ENCODE measurements around the gene POMGNT1. TPM values are rescaled to one million over a fixed set of nuclear protein-coding genes. Genes with fewer than 3 reads are reported as not detected.
"Not testable (repeated sequence)": the region's sequence is repeated elsewhere in the genome, so short reads cannot be mapped to it uniquely, and the experiment has no call there.

Gene POMGNT1
- total RNA-seq = 10 to 100 TPM; 56.4 to 61.4 TPM
- polyA plus RNA-seq = 34.2 TPM

DNA sequence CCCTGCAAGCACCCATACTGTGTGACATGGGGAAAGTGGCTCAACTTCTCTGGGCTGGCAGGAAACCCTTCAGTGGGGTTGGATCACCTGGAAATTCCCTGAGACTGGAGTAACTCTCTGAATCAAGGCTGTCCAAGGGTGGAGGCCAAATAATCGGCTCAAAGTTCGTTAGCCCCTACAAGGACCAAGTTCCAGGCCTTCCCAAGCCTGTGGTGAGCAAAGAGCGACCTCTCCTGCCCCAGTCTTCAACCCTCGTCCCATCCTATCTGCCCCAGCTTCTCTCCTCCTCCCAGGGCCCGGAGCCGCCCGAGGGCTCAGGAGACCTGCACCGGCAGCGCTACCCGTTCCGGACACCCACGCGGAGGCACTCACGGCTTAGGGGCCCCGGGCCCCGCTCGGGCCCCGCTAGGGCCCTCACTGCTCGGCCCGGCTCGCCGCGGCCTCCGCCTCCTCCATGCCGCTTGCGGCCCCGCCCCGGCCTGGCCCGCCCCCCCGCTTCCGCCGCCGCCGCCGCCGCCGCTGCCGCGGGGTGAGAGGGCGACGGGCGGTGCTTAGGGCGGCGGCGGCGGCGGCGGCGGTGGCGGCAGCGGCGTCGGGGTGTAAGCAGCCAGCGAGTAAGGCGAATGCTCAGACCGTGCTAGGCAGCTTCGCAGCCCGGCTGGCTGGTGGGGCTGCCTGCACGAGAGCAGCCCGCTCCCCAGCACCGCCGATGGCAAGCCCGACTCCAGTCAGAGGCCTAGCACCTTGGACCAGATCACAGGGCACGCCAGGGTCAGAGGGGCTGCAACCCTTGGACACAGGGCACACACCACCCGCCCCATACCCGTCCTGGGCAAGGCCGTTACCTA lies at the start of gene POMGNT1:
TSS of gene POMGNT1 (minus strand) at position 471 of the 848 bp plus-strand sequence. CDS start 613 bp downstream, outside the sequence.
- Mint-ChIP-seq H3K4me1 (peaks cover 25 to 37% (median 34%) of the 10 kb centered on the region in 3 donors), H3K36me3 (peaks cover 0 to 34% (median 5%) of the 10 kb centered on the region in 3 donors), H3K27me3 (peaks cover 0 to 2% of the 10 kb centered on the region in 2 donors), H3K27ac (peak within 1 kb of the TSS in 7 of 8 donors; percentile 54 to 94 (median 84)), H3K4me3 (peak within 1 kb of the TSS; percentile 82 to 92 (median 87)), H3K9me3 (no peaks in the 10 kb centered on the region)
- Histone ChIP-seq H3K27ac (ENCODE audit: low read depth, low read length) (peak within 1 kb of the TSS; percentile 86), H3K36me3 (ENCODE audit: insufficient read depth, low read length) (peaks cover 16% of the 10 kb centered on the region), H3K27me3 (ENCODE audit: insufficient read depth, low read length, poor library complexity, severe bottlenecking) (no peaks in the 10 kb centered on the region), H3K9me3 (ENCODE audit: low read length) (no peaks in the 10 kb centered on the region), H3K4me3 (ENCODE audit: low read length) (peak within 1 kb of the TSS; percentile 87), H3K4me1 (ENCODE audit: insufficient read depth, low read length) (peaks cover 33% of the 10 kb centered on the region)
- POLR2A ChIA-PET = interaction anchor here (1.7 kb wide), 1 partner anchor 49 kb away, joined by 5 read pairs; the partner anchor contains the start of gene RAD54L
- CTCF ChIA-PET = interaction anchor here (0.9 to 1.4 kb wide), 3 partner anchors 23 to 47 kb away, joined by 3 to 8 read pairs (median 3); no protein-coding TSS in a partner anchor
- peak; percentile 67 to 79 (median 72) for DNase-seq

GRCh38 chr1:46247436-46248121 lies 49.3 kb upstream of the POMGNT1 start, which contains the start of gene RAD54L:
Gene RAD54L, plus strand, starts transcription at chr1:46247763. Its CDS starts 643 bp downstream, at chr1:46248406.
- peaks cover 9% of the 10 kb centered on the region for H3K4me1 ChIP-seq (ENCODE audit: insufficient read depth, low read length)
- peak within 1 kb of the TSS; percentile 95 for H3K4me3 ChIP-seq (ENCODE audit: low read length)
- H3K36me3 ChIP-seq (ENCODE audit: insufficient read depth, low read length) = no peaks in the 10 kb centered on the region
- H3K4me1 Mint-ChIP-seq = peaks cover 13 to 20% (median 17%) of the 10 kb centered on the region in 3 donors
- peak within 1 kb of the TSS; percentile 87 to 97 (median 93) for H3K4me3 Mint-ChIP-seq
- H3K27ac ChIP-seq (ENCODE audit: low read depth, low read length) = peak within 1 kb of the TSS; percentile 74
- ChIA-PET POLR2A (interaction anchor here (0.9 to 1.6 kb wide), 4 partner anchors 49 to 944 kb away, joined by 3 to 8 read pairs (median 4); partner anchors contain the start of genes LRRC41, POMGNT1 and UQCRH), CTCF (interaction anchor here (0.6 to 4.4 kb wide), 6 partner anchors 24 to 184 kb away, joined by 3 to 31 read pairs (median 4); partner anchors contain the start of genes LRRC41, NSUN4 and UQCRH)
- no peaks in the 10 kb centered on the region for H3K27me3 ChIP-seq (ENCODE audit: insufficient read depth, low read length, poor library complexity, severe bottlenecking)
- no peaks in the 10 kb centered on the region for H3K9me3 ChIP-seq (ENCODE audit: low read length)
- H3K36me3 Mint-ChIP-seq = peaks cover 0 to 2% (median 0%) of the 10 kb centered on the region in 3 donors
- no peaks in the 10 kb centered on the region for H3K27me3 Mint-ChIP-seq
- DNase-seq = peak; percentile 93 to 98 (median 94)
- no peaks in the 10 kb centered on the region for H3K9me3 Mint-ChIP-seq
- peak within 1 kb of the TSS; percentile 74 to 93 (median 84) for H3K27ac Mint-ChIP-seq

DNA sequence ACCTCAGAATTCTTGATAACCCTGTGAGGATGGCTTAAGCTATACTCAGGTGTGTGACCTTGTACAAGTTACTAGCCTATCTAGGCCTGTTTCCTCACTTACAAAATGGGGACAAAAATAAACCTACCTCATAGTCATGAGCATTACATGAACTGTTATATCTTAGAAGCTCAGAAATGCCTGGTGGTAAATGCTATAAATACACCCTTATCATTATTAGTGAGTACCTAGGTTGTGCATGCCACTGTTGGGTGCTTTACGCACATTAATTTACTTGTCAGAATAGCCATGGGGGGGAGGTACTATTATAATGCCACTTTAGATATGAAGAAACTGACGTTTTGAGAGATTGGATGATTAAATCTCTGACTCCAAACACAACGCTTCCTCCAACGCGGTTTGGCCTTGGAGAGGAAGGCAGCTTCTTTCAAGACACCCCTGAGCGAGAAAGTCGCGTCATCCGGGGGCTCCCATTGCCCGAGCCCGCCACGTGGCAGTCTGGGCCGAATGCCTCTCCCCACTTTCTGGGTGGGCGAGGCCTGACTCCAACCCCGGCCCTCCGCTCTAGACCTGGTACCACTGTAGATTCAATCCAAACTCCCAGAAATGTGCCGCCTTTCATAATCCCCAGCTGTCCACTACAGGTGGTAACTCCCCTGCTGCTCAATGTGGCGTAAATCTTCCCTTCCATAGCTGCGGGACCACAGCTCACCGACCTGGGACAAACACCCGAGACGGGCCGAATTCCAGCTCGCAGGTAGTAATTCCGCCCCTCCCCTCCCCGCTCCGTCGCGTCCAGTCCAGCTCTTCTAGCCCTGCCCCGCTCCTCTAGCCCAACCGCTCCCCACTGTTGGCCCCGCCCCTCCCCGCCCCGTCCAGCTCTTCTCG lies 48.6 kb upstream of the POMGNT1 start:
- ChIA-PET CTCF (interaction anchor here (0.6 to 4.4 kb wide), 7 partner anchors 23 to 184 kb away, joined by 3 to 31 read pairs (median 3); partner anchors contain the start of genes LRRC41, NSUN4 and UQCRH), POLR2A (interaction anchor here (0.9 to 1.6 kb wide), 4 partner anchors 48 to 943 kb away, joined by 3 to 8 read pairs (median 4); partner anchors contain the start of genes LRRC41, POMGNT1 and UQCRH)
- peak in 3 of 5 donors; percentile 24 to 74 (median 48) for DNase-seq
- Mint-ChIP-seq H3K4me1 (peaks cover 13 to 20% (median 17%) of the 10 kb centered on the region in 3 donors), H3K36me3 (peaks cover 0 to 2% (median 0%) of the 10 kb centered on the region in 3 donors), H3K27ac (peak overlapping the region; percentile 37 to 93 (median 84)), H3K9me3 (no peaks in the 10 kb centered on the region), H3K27me3 (no peaks in the 10 kb centered on the region), H3K4me3 (peak overlapping the region; percentile 80 to 97 (median 93))
- Histone ChIP-seq H3K27ac (ENCODE audit: low read depth, low read length) (peak overlapping the region; percentile 74), H3K4me3 (ENCODE audit: low read length) (peak overlapping the region; percentile 95), H3K36me3 (ENCODE audit: insufficient read depth, low read length) (no peaks in the 10 kb centered on the region), H3K9me3 (ENCODE audit: low read length) (no peaks in the 10 kb centered on the region), H3K4me1 (ENCODE audit: insufficient read depth, low read length) (peaks cover 9% of the 10 kb centered on the region), H3K27me3 (ENCODE audit: insufficient read depth, low read length, poor library complexity, severe bottlenecking) (no peaks in the 10 kb centered on the region)

DNA sequence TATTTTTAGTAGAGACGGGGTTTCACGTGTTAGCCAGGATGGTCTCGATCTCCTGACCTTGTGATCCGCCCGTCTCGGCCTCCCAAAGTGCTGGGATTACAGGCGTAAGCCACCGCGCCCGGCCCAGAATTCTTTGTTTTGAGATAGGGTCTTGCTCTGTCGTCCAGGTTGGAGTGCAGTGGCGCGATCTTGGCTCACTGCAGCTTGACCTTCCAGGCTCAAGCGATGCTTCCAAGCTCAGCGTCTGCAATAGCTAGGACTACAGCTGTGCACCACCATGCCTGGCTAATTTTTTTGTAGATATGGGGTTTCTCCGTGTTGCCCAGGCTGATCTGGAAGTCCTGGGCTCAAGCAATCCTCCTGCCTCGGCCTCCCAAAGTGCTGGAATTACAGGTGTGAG lies 47.9 kb upstream of the POMGNT1 start:
- H3K9me3 ChIP-seq (ENCODE audit: low read length); H3K4me1 ChIP-seq (ENCODE audit: insufficient read depth, low read length); H3K9me3 Mint-ChIP-seq; H3K36me3 ChIP-seq (ENCODE audit: insufficient read depth, low read length); H3K27me3 Mint-ChIP-seq; DNase-seq; H3K27me3 ChIP-seq (ENCODE audit: insufficient read depth, low read length, poor library complexity, severe bottlenecking); H3K36me3 Mint-ChIP-seq: not testable (repeated sequence)
- POLR2A ChIA-PET = interaction anchor here (1.2 to 1.6 kb wide), 3 partner anchors 47 to 115 kb away, joined by 3 to 8 read pairs (median 5); partner anchors contain the start of genes LRRC41, POMGNT1 and UQCRH
- peak overlapping the region in 2 of 8 donors; percentile 37 to 73 for H3K27ac Mint-ChIP-seq
- Histone ChIP-seq H3K4me3 (ENCODE audit: low read length) (peak overlapping the region; percentile 95), H3K27ac (ENCODE audit: low read depth, low read length) (peak overlapping the region; percentile 74)
- CTCF ChIA-PET = interaction anchor here (0.9 to 4.4 kb wide), 6 partner anchors 23 to 183 kb away, joined by 3 to 31 read pairs (median 4); partner anchors contain the start of genes LRRC41, NSUN4 and UQCRH
- H3K4me3 Mint-ChIP-seq = peak overlapping the region in 4 of 7 donors; percentile 80 to 97 (median 94)
- H3K4me1 Mint-ChIP-seq = peaks cover 13 to 20% (median 17%) of the 10 kb centered on the region in 3 donors

GRCh38 chr1:46244656-46245371 lies 46.6 kb upstream of the POMGNT1 start:
- CTCF ChIA-PET = interaction anchor here (0.6 to 4.4 kb wide), 7 partner anchors 10 to 202 kb away, joined by 3 to 31 read pairs (median 4); partner anchors contain the start of genes LRRC41 and UQCRH
- Histone ChIP-seq H3K36me3 (ENCODE audit: insufficient read depth, low read length) (no peaks in the 10 kb centered on the region), H3K4me3 (ENCODE audit: low read length) (no peak overlapping the region), H3K27ac (ENCODE audit: low read depth, low read length) (no peak overlapping the region), H3K27me3 (ENCODE audit: insufficient read depth, low read length, poor library complexity, severe bottlenecking) (no peaks in the 10 kb centered on the region), H3K9me3 (ENCODE audit: low read length) (no peaks in the 10 kb centered on the region), H3K4me1 (ENCODE audit: insufficient read depth, low read length) (peaks cover 9% of the 10 kb centered on the region)
- DNase-seq = peak in 2 of 5 donors; percentile 13 to 15
- peaks cover 0 to 2% (median 0%) of the 10 kb centered on the region in 3 donors for H3K36me3 Mint-ChIP-seq
- no peak overlapping the region for H3K27ac Mint-ChIP-seq
- no peaks in the 10 kb centered on the region for H3K9me3 Mint-ChIP-seq
- H3K27me3 Mint-ChIP-seq = no peaks in the 10 kb centered on the region
- POLR2A ChIA-PET = interaction anchor here (0.9 kb wide), 1 partner anchor 103 kb away, joined by 3 read pairs; no protein-coding TSS in a partner anchor
- H3K4me1 Mint-ChIP-seq = peaks cover 13 to 20% (median 17%) of the 10 kb centered on the region in 3 donors
- peak overlapping the region in 2 of 7 donors; percentile 11 to 24 for H3K4me3 Mint-ChIP-seq

DNA sequence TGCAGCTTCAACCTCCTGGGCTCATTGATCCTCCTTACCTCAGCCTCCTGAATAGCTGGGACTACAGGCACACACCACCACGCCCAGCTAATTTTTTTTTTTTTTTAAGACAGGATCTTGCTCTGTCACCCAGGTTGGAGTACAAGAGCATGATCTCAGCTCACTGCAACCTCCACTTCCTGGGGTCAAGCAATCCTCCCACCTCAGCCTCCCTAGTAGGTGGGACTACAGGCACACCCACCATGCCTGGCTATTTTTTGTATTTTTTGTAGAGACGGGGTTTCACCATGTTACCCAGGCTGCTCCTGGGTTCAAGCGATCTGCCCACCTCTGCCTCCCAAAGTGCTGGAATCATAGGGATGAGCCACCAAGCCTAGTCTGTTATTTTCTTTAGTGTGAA lies 45.6 kb upstream of the POMGNT1 start:
- H3K27ac Mint-ChIP-seq; H3K4me3 Mint-ChIP-seq; H3K4me3 ChIP-seq (ENCODE audit: low read length); DNase-seq; H3K36me3 Mint-ChIP-seq; POLR2A ChIA-PET; H3K9me3 Mint-ChIP-seq; H3K27ac ChIP-seq (ENCODE audit: low read depth, low read length); H3K4me1 ChIP-seq (ENCODE audit: insufficient read depth, low read length); H3K36me3 ChIP-seq (ENCODE audit: insufficient read depth, low read length); H3K9me3 ChIP-seq (ENCODE audit: low read length); H3K27me3 ChIP-seq (ENCODE audit: insufficient read depth, low read length, poor library complexity, severe bottlenecking); H3K27me3 Mint-ChIP-seq: not testable (repeated sequence)
- CTCF ChIA-PET = interaction anchor here (1.1 to 4.4 kb wide), 2 partner anchors 20 to 103 kb away, joined by 3 to 31 read pairs; no protein-coding TSS in a partner anchor
- peaks cover 13 to 20% (median 17%) of the 10 kb centered on the region in 3 donors for H3K4me1 Mint-ChIP-seq
